Liver (tissue), 3 donors: ENCODE measurements around the gene PPP2R2C.

Source experiments
- CTCF ChIP-seq: fragments of 150-350 bp; IDR thresholded peaks from 2 replicates; pipeline ENCODE4 v1.5.1; 2017; ENCODE audit warnings: improper control_type of control experiment, low read depth, low read length; ENCODE audit not compliant: missing input control
- TAF1 ChIP-seq: conservative IDR thresholded peaks from 2 replicates; pipeline ENCODE4 v1.6.1; 2016; ENCODE audit warnings: antibody characterized with exemption, mild to moderate bottlenecking
- donor health status: healthy.
- donor health status: healthy.

- no peak for TF ChIP-seq CTCF
- no peak for TF ChIP-seq TAF1
Observed at GRCh38 chr4:6371812-6372211, 100.6 kb downstream of the PPP2R2C start.
